BE2C (cell line): ENCODE data around the gene POU2F2.
A peak's percentile ranks its signal among the peaks of the same experiment; 100 is the strongest.
"Not testable (repeated sequence)": the region's sequence is repeated elsewhere in the genome, so short reads cannot be mapped to it uniquely, and the experiment has no call there.

Experiments
- DNase-seq: peaks from one replicate; pipeline ENCODE4 v3.0.0-alpha.2; 2020
- H3K27me3 ChIP-seq: fragments of 250-450 bp; sonication (Bioruptor Pico); 2 replicates; pipeline ENCODE4 v1.5.1; 2020; ENCODE audit warnings: mild to moderate bottlenecking
- H3K36me3 ChIP-seq: fragments of 250-450 bp; sonication (Bioruptor Pico); 2 replicates; pipeline ENCODE4 v1.5.1; 2020; ENCODE audit warnings: mild to moderate bottlenecking
- H3K4me1 ChIP-seq: fragments of 250-450 bp; sonication (Bioruptor Pico); 2 replicates; pipeline ENCODE4 v1.5.1; 2020
- H3K4me3 ChIP-seq: 2 replicates; pipeline ENCODE4 v1.5.1; 2011; ENCODE audit warnings: low read depth, low read length
- H3K9me3 ChIP-seq: fragments of 250-450 bp; sonication (Bioruptor Pico); 2 replicates; pipeline ENCODE4 v1.5.1; 2020
- TF ChIP-seq, protein P1 (sequence below): IDR thresholded peaks from 2 replicates; pipeline ENCODE4 v1.5.1; 2012; ENCODE audit warnings: mild to moderate bottlenecking, low read depth, low read length

The POU2F2 gene

DNA sequence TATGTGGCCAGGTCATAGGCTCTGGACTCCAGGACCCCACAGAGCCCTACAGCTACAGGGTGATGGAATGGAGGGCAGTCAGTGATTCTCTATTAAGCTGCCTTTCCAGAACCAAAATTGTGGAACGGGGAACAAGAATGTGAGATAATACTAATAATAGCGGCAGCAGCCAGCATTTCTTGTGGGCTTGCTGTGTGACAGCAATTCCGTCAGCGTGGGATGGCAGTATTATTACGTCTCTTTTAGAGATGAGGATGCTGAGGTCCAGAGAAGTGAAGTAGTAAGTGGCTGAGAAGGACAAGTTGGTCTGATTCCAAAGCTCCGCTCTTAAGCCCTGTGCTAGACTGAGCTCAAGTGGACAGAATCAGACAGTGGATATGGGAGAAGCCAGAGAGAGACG lies 86.7 kb downstream of the POU2F2 start:
- no peak for DNase-seq
- Histone ChIP-seq H3K4me3 (no peak overlapping the region), H3K36me3 (no peaks in the 10 kb centered on the region), H3K27me3 (no peaks in the 10 kb centered on the region), H3K9me3 (no peaks in the 10 kb centered on the region), H3K4me1 (peaks cover 8% of the 10 kb centered on the region; the same call in 1 of the 2 replicates)
- TF ChIP-seq, protein P1, sequence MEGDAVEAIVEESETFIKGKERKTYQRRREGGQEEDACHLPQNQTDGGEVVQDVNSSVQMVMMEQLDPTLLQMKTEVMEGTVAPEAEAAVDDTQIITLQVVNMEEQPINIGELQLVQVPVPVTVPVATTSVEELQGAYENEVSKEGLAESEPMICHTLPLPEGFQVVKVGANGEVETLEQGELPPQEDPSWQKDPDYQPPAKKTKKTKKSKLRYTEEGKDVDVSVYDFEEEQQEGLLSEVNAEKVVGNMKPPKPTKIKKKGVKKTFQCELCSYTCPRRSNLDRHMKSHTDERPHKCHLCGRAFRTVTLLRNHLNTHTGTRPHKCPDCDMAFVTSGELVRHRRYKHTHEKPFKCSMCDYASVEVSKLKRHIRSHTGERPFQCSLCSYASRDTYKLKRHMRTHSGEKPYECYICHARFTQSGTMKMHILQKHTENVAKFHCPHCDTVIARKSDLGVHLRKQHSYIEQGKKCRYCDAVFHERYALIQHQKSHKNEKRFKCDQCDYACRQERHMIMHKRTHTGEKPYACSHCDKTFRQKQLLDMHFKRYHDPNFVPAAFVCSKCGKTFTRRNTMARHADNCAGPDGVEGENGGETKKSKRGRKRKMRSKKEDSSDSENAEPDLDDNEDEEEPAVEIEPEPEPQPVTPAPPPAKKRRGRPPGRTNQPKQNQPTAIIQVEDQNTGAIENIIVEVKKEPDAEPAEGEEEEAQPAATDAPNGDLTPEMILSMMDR, result no peak

DNA sequence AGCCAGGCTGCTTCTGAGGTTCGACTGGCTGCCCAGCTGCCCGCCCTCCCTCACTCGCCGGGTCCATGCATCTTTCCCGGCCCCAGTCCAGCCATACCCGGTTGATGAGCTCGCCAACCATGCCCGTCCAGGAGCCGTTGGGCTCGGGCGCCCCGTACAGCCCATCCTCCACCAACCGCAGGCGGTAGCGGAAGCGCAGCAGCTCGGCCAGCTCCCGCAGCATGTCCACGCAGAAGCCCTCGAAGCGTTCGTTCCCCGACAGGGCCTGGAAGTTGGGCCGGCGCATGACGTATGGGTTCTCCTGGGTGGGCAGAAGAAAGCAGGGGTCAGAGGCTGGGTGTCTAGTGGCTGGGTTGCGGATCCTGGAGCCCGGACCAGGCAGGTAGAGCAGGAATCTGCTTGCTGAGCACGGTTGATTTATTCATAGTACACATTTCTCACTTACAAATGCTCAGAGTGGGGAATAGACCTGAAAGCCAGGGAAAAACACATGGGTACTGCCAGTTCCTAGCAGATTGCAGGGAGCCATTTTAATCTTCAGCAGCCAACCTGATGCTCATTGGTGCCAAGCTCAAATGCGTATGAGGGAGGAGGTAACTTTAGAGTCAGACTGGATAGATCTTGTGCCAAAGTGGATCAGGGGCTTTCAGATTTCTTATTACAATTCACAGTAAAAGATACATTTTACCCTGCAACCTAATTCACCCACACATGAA lies 89.6 kb downstream of the POU2F2 start:
- H3K9me3 ChIP-seq, result no peaks in the 10 kb centered on the region
- peaks cover 16% of the 10 kb centered on the region; the same call in 1 of the 2 replicates for H3K4me1 ChIP-seq
- no peaks in the 10 kb centered on the region for H3K36me3 ChIP-seq
- H3K4me3 ChIP-seq, result no peak overlapping the region
- TF ChIP-seq, protein P1, result no peak
- DNase-seq, result no peak
- no peaks in the 10 kb centered on the region for H3K27me3 ChIP-seq

DNA sequence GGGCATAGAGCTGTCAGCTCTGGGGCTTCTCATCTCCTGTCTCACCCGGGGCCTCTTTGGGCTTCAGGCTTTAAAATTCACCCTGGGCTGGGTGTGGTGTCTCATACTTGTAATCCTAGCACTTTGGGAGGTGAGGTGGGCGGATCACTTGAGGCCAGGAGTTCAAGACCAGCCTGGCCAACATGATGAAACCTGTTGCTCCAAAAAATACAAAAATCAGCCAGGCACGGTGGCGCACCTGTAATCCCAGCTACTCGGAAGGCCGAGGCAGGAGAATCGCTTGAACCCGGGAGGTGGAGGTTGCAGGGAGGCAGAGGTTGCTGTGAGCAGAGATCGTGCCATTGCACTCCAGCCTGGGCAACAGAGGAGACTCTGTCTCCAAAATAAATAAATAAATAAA lies 91.8 kb downstream of the POU2F2 start:
- not testable (repeated sequence) for H3K9me3 ChIP-seq, H3K27me3 ChIP-seq, DNase-seq, H3K4me3 ChIP-seq, H3K36me3 ChIP-seq
- H3K4me1 ChIP-seq, result peaks cover 16% of the 10 kb centered on the region; the same call in 1 of the 2 replicates

DNA sequence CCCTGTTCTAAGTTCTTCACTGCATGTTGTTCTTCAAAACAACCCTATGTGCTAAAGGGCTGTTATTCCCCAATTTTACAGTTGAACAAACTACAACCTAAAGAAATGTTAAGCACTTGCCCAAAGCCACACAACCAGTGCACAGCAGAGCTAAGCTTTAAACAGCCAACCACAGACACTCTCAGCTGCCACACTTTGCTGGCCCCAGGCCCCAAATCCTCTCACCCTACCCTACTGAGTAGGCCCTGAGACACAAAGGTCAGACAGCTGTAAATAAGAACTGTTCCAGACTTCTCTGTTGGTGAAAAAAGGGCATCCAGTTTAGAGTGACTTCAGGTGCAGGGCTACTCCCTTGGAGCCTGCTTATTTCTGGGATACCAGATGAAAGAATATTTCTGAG lies 92.2 kb downstream of the POU2F2 start:
- Histone ChIP-seq H3K4me1 (peaks cover 16% of the 10 kb centered on the region), H3K27me3 (no peaks in the 10 kb centered on the region), H3K36me3 (no peaks in the 10 kb centered on the region), H3K9me3 (no peaks in the 10 kb centered on the region), H3K4me3 (no peak overlapping the region)
- no peak for DNase-seq
- TF ChIP-seq, protein P1, result no peak

DNA sequence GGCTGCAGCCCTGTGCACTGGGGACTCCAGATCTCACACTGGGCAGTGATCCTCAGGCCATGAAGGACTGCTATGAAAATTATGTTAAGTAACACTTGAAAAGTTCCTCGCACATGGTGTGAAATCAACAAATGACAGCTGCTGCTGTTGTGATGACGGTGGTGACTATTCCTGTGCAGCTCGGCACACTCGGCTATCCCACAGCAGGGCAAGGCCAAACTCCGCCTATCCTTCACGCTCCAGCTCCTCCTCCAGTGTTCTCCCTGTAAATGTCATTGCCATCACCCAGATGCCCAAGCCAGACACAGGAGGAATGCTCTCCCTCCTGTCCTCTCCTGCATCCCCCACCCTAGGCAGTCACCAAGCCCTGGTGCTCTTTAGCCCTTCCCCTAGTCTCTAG lies 93.6 kb downstream of the POU2F2 start:
- Histone ChIP-seq H3K4me1 (peaks cover 18% of the 10 kb centered on the region), H3K27me3 (no peaks in the 10 kb centered on the region), H3K9me3 (no peaks in the 10 kb centered on the region), H3K4me3 (no peak overlapping the region), H3K36me3 (no peaks in the 10 kb centered on the region)
- DNase-seq, result peak; percentile 82
- TF ChIP-seq, protein P1, result no peak

DNA sequence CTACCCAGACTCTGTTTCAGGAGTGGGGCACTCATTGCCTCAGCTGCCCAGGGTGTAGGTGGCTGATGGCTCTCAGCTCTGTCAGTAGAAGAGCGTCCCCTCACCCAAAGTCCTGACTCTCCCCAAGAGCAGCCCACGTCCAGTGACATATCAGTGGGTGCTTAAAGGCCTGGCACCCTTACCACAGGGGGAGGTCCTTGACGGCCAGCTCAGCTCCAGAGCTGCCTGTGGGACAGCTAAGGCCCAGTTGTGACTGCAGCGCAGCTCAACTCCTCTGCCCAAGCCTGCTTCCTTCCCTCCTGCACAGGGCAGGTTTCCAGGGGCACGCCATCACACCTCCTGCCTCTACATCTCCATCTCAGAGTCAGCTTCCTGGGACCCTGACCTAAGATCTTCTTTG lies 94.6 kb downstream of the POU2F2 start:
- no peak for DNase-seq
- H3K4me1 ChIP-seq, result peaks cover 13% of the 10 kb centered on the region
- no peaks in the 10 kb centered on the region for H3K27me3 ChIP-seq

More for the DNA sequence above, 94.6 kb downstream of the POU2F2 start:
- no peak overlapping the region for H3K4me3 ChIP-seq
- H3K36me3 ChIP-seq, result no peaks in the 10 kb centered on the region
- TF ChIP-seq, protein P1, result no peak
- no peaks in the 10 kb centered on the region for H3K9me3 ChIP-seq
